ENCODE results near the gene SGCD. TPM values are rescaled to one million over a fixed set of nuclear protein-coding genes. Genes with fewer than 3 reads are reported as not detected.

Gene SGCD
- total RNA-seq, 2 experiments from 2014 or later = not detected

- Histone ChIP-seq H2AFZ (ENCODE audit: low read length) (no peak overlapping the region), H3K4me1 (ENCODE audit: insufficient read depth, low read length, poor library complexity, severe bottlenecking) (no peaks in the 10 kb centered on the region), H3K79me2 (ENCODE audit: insufficient read depth, low read depth, low read length) (no peaks in the 10 kb centered on the region), H3K4me2 (ENCODE audit: low read length) (no peak overlapping the region), H3K9me3 (ENCODE audit: low read length) (no peaks in the 10 kb centered on the region), H3K36me3 (ENCODE audit: insufficient read depth, low read length) (no peaks in the 10 kb centered on the region), H3K9me2 (ENCODE audit: insufficient read depth, low read length) (no peaks in the 10 kb centered on the region), H4K20me1 (ENCODE audit: insufficient read depth, low read length) (no peaks in the 10 kb centered on the region), H3K4me3 (ENCODE audit: low read depth, low read length, poor library complexity, severe bottlenecking) (no peak overlapping the region), H3K27ac (ENCODE audit: low read depth, low read length, poor library complexity, severe bottlenecking) (no peak overlapping the region)
- no peak for TF ChIP-seq CTCF (conservative IDR thresholded peaks at IDR 0.05; ENCODE audit: low read length)
- TF ChIP-seq EZH2phosphoT487 (IDR thresholded peaks at IDR 0.05; ENCODE audit: borderline replicate concordance, low read depth, low read length) = no peak
- no peak for DNase-seq (ENCODE audit: low spot score)
- no TSS peak for BruUV-seq (replicated peaks)
- POLR2A ChIA-PET = interaction anchor here (0.5 kb wide), 2 partner anchors 40 to 72 kb away, joined by 3 to 4 read pairs; no protein-coding TSS in a partner anchor
- intact Hi-C loops (cut with micrococcal nuclease; ENCODE audit: unreplicated experiment) = no loop called here
- CTCF ChIA-PET (ENCODE audit: unreplicated experiment) = no interaction called here
Measured at GRCh38 chr5:156446526-156446925, 119.6 kb downstream of the SGCD start.

- no TSS peak for BruUV-seq (replicated peaks)
- Histone ChIP-seq H4K20me1 (ENCODE audit: insufficient read depth, low read length) (no peaks in the 10 kb centered on the region), H3K4me1 (ENCODE audit: insufficient read depth, low read length, poor library complexity, severe bottlenecking) (no peaks in the 10 kb centered on the region), H3K4me3 (ENCODE audit: low read depth, low read length, poor library complexity, severe bottlenecking) (no peak overlapping the region), H3K36me3 (ENCODE audit: insufficient read depth, low read length) (no peaks in the 10 kb centered on the region), H3K27ac (ENCODE audit: low read depth, low read length, poor library complexity, severe bottlenecking) (no peak overlapping the region), H3K4me2 (ENCODE audit: low read length) (no peak overlapping the region), H3K9me3 (ENCODE audit: low read length) (no peaks in the 10 kb centered on the region), H3K9me2 (ENCODE audit: insufficient read depth, low read length) (no peaks in the 10 kb centered on the region), H3K79me2 (ENCODE audit: insufficient read depth, low read depth, low read length) (no peaks in the 10 kb centered on the region), H2AFZ (ENCODE audit: low read length) (no peak overlapping the region)
- TF ChIP-seq EZH2phosphoT487 (IDR thresholded peaks at IDR 0.05; ENCODE audit: borderline replicate concordance, low read depth, low read length) (no peak), CTCF (conservative IDR thresholded peaks at IDR 0.05; ENCODE audit: low read length) (no peak)
- intact Hi-C loops (cut with micrococcal nuclease; ENCODE audit: unreplicated experiment) = no loop called here
- POLR2A ChIA-PET = no interaction called here
- DNase-seq (ENCODE audit: low spot score) = no peak
- CTCF ChIA-PET (ENCODE audit: unreplicated experiment) = no interaction called here
Measured at GRCh38 chr5:156450778-156451177, 123.8 kb downstream of the SGCD start.

GRCh38 chr5:156451505-156451904 is 124.5 kb downstream of the SGCD start:
- DNase-seq (ENCODE audit: low spot score) = no peak
- TF ChIP-seq EZH2phosphoT487 (IDR thresholded peaks at IDR 0.05; ENCODE audit: borderline replicate concordance, low read depth, low read length) (no peak), CTCF (conservative IDR thresholded peaks at IDR 0.05; ENCODE audit: low read length) (no peak)
- no peak overlapping the region for H3K27ac ChIP-seq (ENCODE audit: low read depth, low read length, poor library complexity, severe bottlenecking)

More at GRCh38 chr5:156451505-156451904, 124.5 kb downstream of the SGCD start:
- BruUV-seq (replicated peaks) = no TSS peak
- ChIA-PET CTCF (ENCODE audit: unreplicated experiment) (no interaction called here), POLR2A (no interaction called here)
- Histone ChIP-seq H3K36me3 (ENCODE audit: insufficient read depth, low read length) (no peaks in the 10 kb centered on the region), H4K20me1 (ENCODE audit: insufficient read depth, low read length) (no peaks in the 10 kb centered on the region), H2AFZ (ENCODE audit: low read length) (no peak overlapping the region), H3K9me3 (ENCODE audit: low read length) (no peaks in the 10 kb centered on the region), H3K4me2 (ENCODE audit: low read length) (no peak overlapping the region), H3K4me1 (ENCODE audit: insufficient read depth, low read length, poor library complexity, severe bottlenecking) (no peaks in the 10 kb centered on the region), H3K79me2 (ENCODE audit: insufficient read depth, low read depth, low read length) (no peaks in the 10 kb centered on the region), H3K4me3 (ENCODE audit: low read depth, low read length, poor library complexity, severe bottlenecking) (no peak overlapping the region), H3K9me2 (ENCODE audit: insufficient read depth, low read length) (no peaks in the 10 kb centered on the region)
- intact Hi-C loops (cut with micrococcal nuclease; ENCODE audit: unreplicated experiment) = no loop called here

Measured in OCI-LY7 (cell line).